Measurements from ENCODE around the gene LRIG1.

Gene LRIG1

GRCh38 chr3:66383023-66383422 is 117.8 kb downstream of the LRIG1 start:
- TF ChIP-seq CTCF (IDR thresholded peaks at IDR 0.05; ENCODE audit: extremely low read depth, insufficient read depth, missing control alignments) = no peak
- no peak for DNase-seq (ENCODE audit: low spot score)
- in situ Hi-C loops (cut with MboI; ENCODE audit: low pct_unique_long_range_greater_than_20kb, low sequenced_read_pairs, unreplicated experiment) = loop anchor here (25.0 kb wide), 1 partner anchor 96 kb away; no protein-coding TSS in a partner anchor

GRCh38 chr3:66382142-66382541 is 118.7 kb downstream of the LRIG1 start:
- TF ChIP-seq CTCF (IDR thresholded peaks at IDR 0.05; ENCODE audit: extremely low read depth, insufficient read depth, missing control alignments) = no peak
- in situ Hi-C loops (cut with MboI; ENCODE audit: low pct_unique_long_range_greater_than_20kb, low sequenced_read_pairs, unreplicated experiment) = loop anchor here (25.0 kb wide), 1 partner anchor 95 kb away; no protein-coding TSS in a partner anchor
- DNase-seq (ENCODE audit: low spot score) = no peak

- in situ Hi-C loops (cut with MboI; ENCODE audit: low pct_unique_long_range_greater_than_20kb, low sequenced_read_pairs, unreplicated experiment) = loop anchor here (25.0 kb wide), 1 partner anchor 94 kb away; no protein-coding TSS in a partner anchor
- DNase-seq (ENCODE audit: low spot score) = no peak
- no peak for TF ChIP-seq CTCF (IDR thresholded peaks at IDR 0.05; ENCODE audit: extremely low read depth, insufficient read depth, missing control alignments)
Measured at GRCh38 chr3:66381626-66382025, 119.2 kb downstream of the LRIG1 start.

- no peak for TF ChIP-seq CTCF (IDR thresholded peaks at IDR 0.05; ENCODE audit: extremely low read depth, insufficient read depth, missing control alignments)
- in situ Hi-C loops (cut with MboI; ENCODE audit: low pct_unique_long_range_greater_than_20kb, low sequenced_read_pairs, unreplicated experiment) = loop anchor here (25.0 kb wide), 1 partner anchor 93 kb away; no protein-coding TSS in a partner anchor
- no peak for DNase-seq (ENCODE audit: low spot score)
Measured at GRCh38 chr3:66380200-66380932, 120.5 kb downstream of the LRIG1 start.

GRCh38 chr3:66379565-66379964 is 121.3 kb downstream of the LRIG1 start:
- no peak for TF ChIP-seq CTCF (IDR thresholded peaks at IDR 0.05; ENCODE audit: extremely low read depth, insufficient read depth, missing control alignments)
- in situ Hi-C loops (cut with MboI; ENCODE audit: low pct_unique_long_range_greater_than_20kb, low sequenced_read_pairs, unreplicated experiment) = loop anchor here (25.0 kb wide), 1 partner anchor 92 kb away; no protein-coding TSS in a partner anchor
- no peak for DNase-seq (ENCODE audit: low spot score)

- peak; percentile 54 for TF ChIP-seq CTCF (IDR thresholded peaks at IDR 0.05; ENCODE audit: extremely low read depth, insufficient read depth, missing control alignments)
- no peak for DNase-seq (ENCODE audit: low spot score)
- in situ Hi-C loops (cut with MboI; ENCODE audit: low pct_unique_long_range_greater_than_20kb, low sequenced_read_pairs, unreplicated experiment) = loop anchor here (25.0 kb wide), 1 partner anchor 91 kb away; no protein-coding TSS in a partner anchor
Measured at GRCh38 chr3:66378256-66378655, 122.6 kb downstream of the LRIG1 start.
